Peyer's patch (tissue), 4 donors: ENCODE data around the gene PIR.

Source experiments
- POLR2A ChIP-seq, 2 donors: fragments of 450-650 bp; IDR thresholded peaks; one replicate each; pipeline ENCODE4 v1.5.1; 2017; ENCODE audit warnings: antibody characterized with exemption in 2 of 2, mild to moderate bottlenecking in 2 of 2, moderate library complexity in 2 of 2
- TF ChIP-seq, protein P1 (sequence below), 6 experiments: fragments of 450-650 bp in 4 of 6; fragments of 200-600 bp in 2 of 6; sonication (generic) in 1 of 6; IDR thresholded peaks; one replicate each; pipeline ENCODE4 v1.5.1; 2017 to 2019; ENCODE audit warnings: antibody characterized with exemption in 6 of 6, mild to moderate bottlenecking in 3 of 6, moderate library complexity in 1 of 6

DNA sequence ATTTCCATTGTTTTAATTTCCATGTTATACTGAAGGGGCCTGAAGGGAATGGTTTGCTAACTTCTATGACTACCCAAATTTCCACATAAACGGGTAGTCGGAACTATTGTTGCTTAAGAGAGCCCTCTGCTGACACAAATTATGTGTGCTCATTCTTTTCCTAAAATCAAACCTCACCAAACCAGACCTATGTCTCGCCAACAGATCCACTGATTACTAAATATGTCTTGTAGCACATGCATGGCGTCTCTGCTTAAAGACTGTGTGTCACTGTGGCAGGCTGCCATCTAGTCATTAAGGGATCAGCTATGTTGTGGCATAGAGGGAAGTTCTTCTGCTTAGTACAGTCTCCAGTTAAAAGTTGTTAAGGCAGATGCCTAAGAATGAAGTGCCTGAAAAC lies 25.1 kb downstream of the PIR start:
- TF ChIP-seq, protein P1, sequence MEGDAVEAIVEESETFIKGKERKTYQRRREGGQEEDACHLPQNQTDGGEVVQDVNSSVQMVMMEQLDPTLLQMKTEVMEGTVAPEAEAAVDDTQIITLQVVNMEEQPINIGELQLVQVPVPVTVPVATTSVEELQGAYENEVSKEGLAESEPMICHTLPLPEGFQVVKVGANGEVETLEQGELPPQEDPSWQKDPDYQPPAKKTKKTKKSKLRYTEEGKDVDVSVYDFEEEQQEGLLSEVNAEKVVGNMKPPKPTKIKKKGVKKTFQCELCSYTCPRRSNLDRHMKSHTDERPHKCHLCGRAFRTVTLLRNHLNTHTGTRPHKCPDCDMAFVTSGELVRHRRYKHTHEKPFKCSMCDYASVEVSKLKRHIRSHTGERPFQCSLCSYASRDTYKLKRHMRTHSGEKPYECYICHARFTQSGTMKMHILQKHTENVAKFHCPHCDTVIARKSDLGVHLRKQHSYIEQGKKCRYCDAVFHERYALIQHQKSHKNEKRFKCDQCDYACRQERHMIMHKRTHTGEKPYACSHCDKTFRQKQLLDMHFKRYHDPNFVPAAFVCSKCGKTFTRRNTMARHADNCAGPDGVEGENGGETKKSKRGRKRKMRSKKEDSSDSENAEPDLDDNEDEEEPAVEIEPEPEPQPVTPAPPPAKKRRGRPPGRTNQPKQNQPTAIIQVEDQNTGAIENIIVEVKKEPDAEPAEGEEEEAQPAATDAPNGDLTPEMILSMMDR (IDR thresholded peaks at IDR 0.05) = peak in 3 of 6 experiments; percentile 23 to 39 (median 29)
- TF ChIP-seq POLR2A (IDR thresholded peaks at IDR 0.05) = no peak
